ENCODE measurements around the gene INPP5D. TPM values are rescaled to one million over a fixed set of nuclear protein-coding genes. Genes with fewer than 3 reads are reported as not detected.

INPP5D gene
- total RNA-seq, 1 experiment from 2014 or later: 12.7 TPM

GRCh38 chr2:233140077-233140585, 80.0 kb downstream of the INPP5D start:
- H4K5ac ChIP-seq (ENCODE audit: insufficient read length, low read depth, low read length): no peak overlapping the region
- H3K9ac ChIP-seq (ENCODE audit: extremely low read depth, insufficient read length, low read length): no peak overlapping the region
- no peak overlapping the region for H4K91ac ChIP-seq (ENCODE audit: insufficient read length, low read depth, low read length)
- no peak overlapping the region for H2BK15ac ChIP-seq (ENCODE audit: low read depth, low read length)
- Mint-ChIP-seq H3K9me3 (peaks cover 19 to 25% of the 10 kb centered on the region in 2 experiments), H3K4me1 (peaks cover 51 to 61% of the 10 kb centered on the region in 2 experiments), H3K27ac (peak overlapping the region; percentile 63 to 98 (median 95); a peak in 6 of 7 replicates), H3K36me3 (ENCODE audit: insufficient read depth in 1 of 3, low read depth in 3 of 3) (peaks cover 12 to 28% (median 28%) of the 10 kb centered on the region in 3 experiments), H3K27me3 (ENCODE audit: low read depth) (no peaks in the 10 kb centered on the region), H3K4me3 (peak overlapping the region; percentile 23 to 57; a peak in 4 of 5 replicates)
- no peak overlapping the region for H2BK5ac ChIP-seq (ENCODE audit: insufficient read length, low read length)
- no peaks in the 10 kb centered on the region for H4K20me1 ChIP-seq (ENCODE audit: control insufficient read depth, insufficient read depth, insufficient read length)
- H3K14ac ChIP-seq (ENCODE audit: insufficient read depth, low read length): no peak overlapping the region
- H2BK12ac ChIP-seq (ENCODE audit: insufficient read length, low read depth, low read length): no peak overlapping the region
- peak overlapping the region; percentile 7 for H3K4me2 ChIP-seq (ENCODE audit: insufficient read depth, insufficient read length, low read length)
- H2AK5ac ChIP-seq (ENCODE audit: insufficient read length, low read length): no peak overlapping the region
- TF ChIP-seq, protein P1, sequence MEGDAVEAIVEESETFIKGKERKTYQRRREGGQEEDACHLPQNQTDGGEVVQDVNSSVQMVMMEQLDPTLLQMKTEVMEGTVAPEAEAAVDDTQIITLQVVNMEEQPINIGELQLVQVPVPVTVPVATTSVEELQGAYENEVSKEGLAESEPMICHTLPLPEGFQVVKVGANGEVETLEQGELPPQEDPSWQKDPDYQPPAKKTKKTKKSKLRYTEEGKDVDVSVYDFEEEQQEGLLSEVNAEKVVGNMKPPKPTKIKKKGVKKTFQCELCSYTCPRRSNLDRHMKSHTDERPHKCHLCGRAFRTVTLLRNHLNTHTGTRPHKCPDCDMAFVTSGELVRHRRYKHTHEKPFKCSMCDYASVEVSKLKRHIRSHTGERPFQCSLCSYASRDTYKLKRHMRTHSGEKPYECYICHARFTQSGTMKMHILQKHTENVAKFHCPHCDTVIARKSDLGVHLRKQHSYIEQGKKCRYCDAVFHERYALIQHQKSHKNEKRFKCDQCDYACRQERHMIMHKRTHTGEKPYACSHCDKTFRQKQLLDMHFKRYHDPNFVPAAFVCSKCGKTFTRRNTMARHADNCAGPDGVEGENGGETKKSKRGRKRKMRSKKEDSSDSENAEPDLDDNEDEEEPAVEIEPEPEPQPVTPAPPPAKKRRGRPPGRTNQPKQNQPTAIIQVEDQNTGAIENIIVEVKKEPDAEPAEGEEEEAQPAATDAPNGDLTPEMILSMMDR (conservative IDR thresholded peaks at IDR 0.05): no peak
- H3K79me2 ChIP-seq (ENCODE audit: insufficient read depth, low read length): no peaks in the 10 kb centered on the region; the same call in 1 of the 2 replicates
- no peak overlapping the region for H2AFZ ChIP-seq (ENCODE audit: low read length)
- no peak overlapping the region for H3K56ac ChIP-seq (ENCODE audit: insufficient read length, low read depth, low read length)
- no peak overlapping the region for H3K23ac ChIP-seq (ENCODE audit: insufficient read length, low read depth, low read length)
- H3K27ac ChIP-seq (ENCODE audit: insufficient read length, low read depth, low read length): no peak overlapping the region
- H3K23me2 ChIP-seq (ENCODE audit: insufficient read length, low read depth, low read length, poor library complexity, severe bottlenecking): no peaks in the 10 kb centered on the region
- no peak overlapping the region for H3T11ph ChIP-seq (ENCODE audit: low read length)
- no peak for DNase-seq
- no CpG with 5 or more reads among the region's 5 CpGs for WGBS (ENCODE audit: extremely low coverage, insufficient read length, low lambda C conversion rate)
- H3K27me3 ChIP-seq (ENCODE audit: insufficient read depth, low read length): no peaks in the 10 kb centered on the region
- H3K9me3 ChIP-seq (ENCODE audit: control insufficient read depth, low read depth, low read length): no peaks in the 10 kb centered on the region
- H3K79me1 ChIP-seq (ENCODE audit: insufficient read depth, low read depth, low read length, poor library complexity, severe bottlenecking): no peaks in the 10 kb centered on the region
- peaks cover 5% of the 10 kb centered on the region; the same call in 1 of the 2 replicates for H3K4me1 ChIP-seq (ENCODE audit: insufficient read depth, low read length)
- H3K18ac ChIP-seq (ENCODE audit: insufficient read length, low read depth, low read length): no peak overlapping the region
- H3K4ac ChIP-seq (ENCODE audit: low read depth, low read length): no peak overlapping the region
- H2BK120ac ChIP-seq (ENCODE audit: low read depth, low read length, poor library complexity, severe bottlenecking): peak overlapping the region; percentile 52
- no peak overlapping the region for H4K8ac ChIP-seq (replicated peaks; ENCODE audit: insufficient read length, low read depth, low read length)
- no peak overlapping the region for H2BK20ac ChIP-seq (ENCODE audit: low read depth, low read length, poor library complexity, severe bottlenecking)
